Measurements from ENCODE around the gene TUBA4A. TPM values are rescaled to one million over a fixed set of nuclear protein-coding genes. Genes with fewer than 3 reads are reported as not detected.

The TUBA4A gene
- total and polyA plus RNA-seq, 2 of the 4 experiments (the other 2 are of a cell fraction) = 21.9 to 35.6 TPM

GRCh38 chr2:219245148-219245898 is 8.4 kb downstream of the TUBA4A start, which contains the start of the genes GLB1L and STK16:
TSS of gene GLB1L (minus strand) at chr2:219245444. CDS start at chr2:219243573, 1,871 bp downstream.
TSS of gene STK16 (plus strand) at chr2:219245479. CDS start at chr2:219246000, 521 bp downstream.
- in situ Hi-C loops (cut with MboI; ENCODE audit: low sequenced_read_pairs) = no loop called here
- no TSS peak for BruUV-seq (replicated peaks)
- 1% methylated on average over 23 of the region's 46 CpGs; no CpG with 5 or more reads in 1 of the 2 experiments for WGBS, 2 experiments (ENCODE audit: extremely low coverage in 2 of 2, insufficient read length in 1 of 2)
- TF ChIP-seq RCOR1 (IDR thresholded peaks at IDR 0.05; ENCODE audit: insufficient replicate concordance, low read length) (no peak), MAFK (IDR thresholded peaks at IDR 0.05; ENCODE audit: low read depth, low read length) (0 out of 2 replicates have a peak, but pooled peaks have one; percentile 28), CEBPB (IDR thresholded peaks at IDR 0.05; ENCODE audit: low read depth, low read length) (no peak), BHLHE40 (IDR thresholded peaks at IDR 0.05; ENCODE audit: low read depth, low read length) (no peak), MAZ (IDR thresholded peaks at IDR 0.05; ENCODE audit: borderline replicate concordance, low read depth, low read length) (peak; percentile 22; the same call in 1 of the 2 replicates), MXI1 (IDR thresholded peaks at IDR 0.05; ENCODE audit: borderline replicate concordance, low read depth, low read length) (peak; percentile 58; the same call in 1 of the 2 replicates), CHD1 (IDR thresholded peaks at IDR 0.05; ENCODE audit: low read depth, low read length) (no peak), FOS (IDR thresholded peaks at IDR 0.05; ENCODE audit: low read depth, low read length) (no peak), RAD21 (IDR thresholded peaks at IDR 0.05; ENCODE audit: low read length) (no peak; the same call in 1 of the 2 replicates), CTCF (conservative IDR thresholded peaks at IDR 0.05; ENCODE audit: low read depth, low read length) (peak; percentile 9; the same call in 1 of the 2 replicates), RFX5 (IDR thresholded peaks at IDR 0.05; ENCODE audit: low read depth, low read length) (no peak), NFE2L2 (IDR thresholded peaks at IDR 0.05; ENCODE audit: low read depth, low read length) (no peak), SMC3 (IDR thresholded peaks at IDR 0.05; ENCODE audit: low read depth, low read length) (no peak; the same call in 1 of the 2 replicates), USF2 (IDR thresholded peaks at IDR 0.05; ENCODE audit: low read depth, low read length) (no peak)

More at GRCh38 chr2:219245148-219245898, 8.4 kb downstream of the TUBA4A start, which contains the start of the genes GLB1L and STK16:
- H3K36me3 ChIP-seq (ENCODE audit: control insufficient read depth, insufficient read depth, low read length) = peaks cover 17% of the 10 kb centered on the region; the same call in 1 of the 2 replicates
- H2AK9ac ChIP-seq (replicated peaks; ENCODE audit: low read depth, low read length, poor library complexity) = peak within 1 kb of the TSS; percentile 99
- 0 out of 2 replicates have a peak, but pooled peaks cover 8% of the 10 kb centered on the region for H4K20me1 ChIP-seq (ENCODE audit: insufficient read depth, low read length)
- H2BK5ac ChIP-seq (ENCODE audit: low read depth, low read length, poor library complexity, severe bottlenecking) = peak within 1 kb of the TSS; percentile 96
- peaks cover 23% of the 10 kb centered on the region for H3K4me1 ChIP-seq (ENCODE audit: control insufficient read depth, insufficient read depth, low read length)
- H2BK15ac ChIP-seq (ENCODE audit: low read depth, low read length) = no peak within 1 kb of the TSS; the same call in 2 of the 3 replicates
- peak within 1 kb of the TSS; percentile 94 for H3K27ac ChIP-seq (ENCODE audit: insufficient read depth, low read length)
- H4K5ac ChIP-seq (ENCODE audit: low read depth, low read length) = peak within 1 kb of the TSS; percentile 97
- H3K56ac ChIP-seq (ENCODE audit: extremely low read depth, insufficient read depth, low read length) = peak within 1 kb of the TSS; percentile 84
- H4K8ac ChIP-seq (ENCODE audit: low read depth in 2 of 2, low read length in 2 of 2) = peak within 1 kb of the TSS; percentile 91 to 94
- H3K27me3 ChIP-seq (ENCODE audit: control insufficient read depth, insufficient read depth, low read length) = no peaks in the 10 kb centered on the region
- ChIA-PET POLR2A (ENCODE audit: unreplicated experiment) (interaction anchor here (0.5 to 0.8 kb wide), 2 partner anchors 12 to 16 kb away, joined by 5 to 6 read pairs; no protein-coding TSS in a partner anchor), CTCF (interaction anchor here (1.0 to 3.0 kb wide), 2 partner anchors 11 to 50 kb away, joined by 3 to 14 read pairs; no protein-coding TSS in a partner anchor)
- intact Hi-C loops (cut with micrococcal nuclease) (no loop called here), dilution Hi-C loops (cut with HindIII; ENCODE audit: low sequenced_read_pairs, unreplicated experiment) (no loop called here)
- H3K79me1 ChIP-seq (ENCODE audit: low read depth in 1 of 2, low read length in 2 of 2) = peaks cover 23 to 48% of the 10 kb centered on the region in 2 experiments
- DNase-seq (peak; percentile 92), ATAC-seq (ENCODE audit: low read depth) (peak; percentile 83)
- peak within 1 kb of the TSS; percentile 38; the same call in 1 of the 2 replicates for H2BK120ac ChIP-seq (ENCODE audit: low read depth, low read length)
- H3K18ac ChIP-seq (ENCODE audit: low read depth, low read length) = peak within 1 kb of the TSS; percentile 81
- H3K9ac ChIP-seq (ENCODE audit: low read depth, low read length) = peak within 1 kb of the TSS; percentile 95
- peak within 1 kb of the TSS; percentile 100 for H2AFZ ChIP-seq (replicated peaks; ENCODE audit: low read length, poor library complexity)
- peak within 1 kb of the TSS; percentile 89 for H3K4me3 ChIP-seq (ENCODE audit: insufficient read depth, low read depth, low read length)
- H3K9me3 ChIP-seq (ENCODE audit: control insufficient read depth, insufficient read depth, low read length) = no peaks in the 10 kb centered on the region
- H3K4me2 ChIP-seq (ENCODE audit: low read depth, low read length) = peak within 1 kb of the TSS; percentile 98
- peak within 1 kb of the TSS; percentile 97 for H4K91ac ChIP-seq (ENCODE audit: insufficient read depth, low read depth, low read length)
- H3K14ac ChIP-seq (replicated peaks; ENCODE audit: low read depth, low read length) = peak within 1 kb of the TSS; percentile 98
- H3K4ac ChIP-seq (ENCODE audit: low read depth, low read length) = peak within 1 kb of the TSS; percentile 99
- peaks cover 37% of the 10 kb centered on the region for H3K9me1 ChIP-seq (ENCODE audit: insufficient read depth, low read length)
- H2BK20ac ChIP-seq (ENCODE audit: low read depth, low read length) = no peak within 1 kb of the TSS
- H3K23ac ChIP-seq (ENCODE audit: low read depth, low read length) = peak within 1 kb of the TSS; percentile 97
- peak within 1 kb of the TSS; percentile 92 for H2AK5ac ChIP-seq (ENCODE audit: low read depth, low read length)

Data from IMR-90 (cell line).